Hematopoietic multipotent progenitor cell treated with erythropoietin and hydrocortisone succinate and interleukin-3 and kit ligand, for 15 days (in vitro differentiated cells): Measurements from ENCODE around the gene CACNA1H.
A peak's percentile ranks its signal among the peaks of the same experiment; 100 is the strongest.
"Not testable (repeated sequence)": the region's sequence is repeated elsewhere in the genome, so short reads cannot be mapped to it uniquely, and the experiment has no call there.

Experiments
- DNase-seq: peaks from one replicate; pipeline ENCODE4 v3.0.0-alpha.2; 2015; ENCODE audit warnings: low spot score

CACNA1H gene

DNA sequence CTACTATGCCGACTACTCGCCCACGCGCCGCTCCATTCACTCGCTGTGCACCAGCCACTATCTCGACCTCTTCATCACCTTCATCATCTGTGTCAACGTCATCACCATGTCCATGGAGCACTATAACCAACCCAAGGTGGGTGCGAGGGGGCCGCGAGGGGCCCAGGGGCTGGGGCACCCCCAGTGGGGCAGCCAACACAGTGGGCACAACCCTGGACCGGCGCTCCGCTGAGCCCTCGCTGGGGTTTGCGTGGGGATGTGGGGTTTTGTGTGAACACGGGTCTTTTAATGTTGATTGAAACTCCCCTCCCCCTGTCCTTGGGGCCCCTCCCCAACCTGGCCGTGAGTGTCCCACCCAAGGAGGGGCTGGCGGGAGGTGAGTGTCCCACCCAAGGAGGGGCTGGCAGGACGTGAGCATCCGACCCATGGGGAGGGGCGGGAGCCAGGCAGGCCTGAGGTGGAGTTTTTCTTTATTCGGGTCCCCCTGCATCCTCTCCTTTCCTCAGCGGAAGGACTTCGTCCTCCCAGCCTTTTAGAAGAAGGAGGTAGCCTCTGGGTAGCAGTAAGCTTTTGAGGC lies 61.0 kb downstream of the CACNA1H start:
- DNase-seq: no peak

DNA sequence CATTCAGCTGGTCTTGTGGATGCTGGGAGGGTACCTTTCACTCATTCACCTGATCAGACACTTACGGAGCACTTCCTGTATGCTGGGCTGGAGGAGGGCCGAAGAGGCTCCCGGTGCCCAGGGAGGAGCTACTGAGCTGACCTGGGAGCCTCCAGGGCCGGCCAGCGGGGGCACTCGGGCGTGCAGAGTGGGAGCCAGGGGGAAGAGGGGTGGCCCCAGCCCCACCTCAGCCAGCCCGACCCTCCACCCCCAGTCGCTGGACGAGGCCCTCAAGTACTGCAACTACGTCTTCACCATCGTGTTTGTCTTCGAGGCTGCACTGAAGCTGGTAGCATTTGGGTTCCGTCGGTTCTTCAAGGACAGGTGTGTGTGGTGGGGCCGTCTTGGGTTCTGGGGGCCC lies 61.8 kb downstream of the CACNA1H start:
- DNase-seq: no peak

DNA sequence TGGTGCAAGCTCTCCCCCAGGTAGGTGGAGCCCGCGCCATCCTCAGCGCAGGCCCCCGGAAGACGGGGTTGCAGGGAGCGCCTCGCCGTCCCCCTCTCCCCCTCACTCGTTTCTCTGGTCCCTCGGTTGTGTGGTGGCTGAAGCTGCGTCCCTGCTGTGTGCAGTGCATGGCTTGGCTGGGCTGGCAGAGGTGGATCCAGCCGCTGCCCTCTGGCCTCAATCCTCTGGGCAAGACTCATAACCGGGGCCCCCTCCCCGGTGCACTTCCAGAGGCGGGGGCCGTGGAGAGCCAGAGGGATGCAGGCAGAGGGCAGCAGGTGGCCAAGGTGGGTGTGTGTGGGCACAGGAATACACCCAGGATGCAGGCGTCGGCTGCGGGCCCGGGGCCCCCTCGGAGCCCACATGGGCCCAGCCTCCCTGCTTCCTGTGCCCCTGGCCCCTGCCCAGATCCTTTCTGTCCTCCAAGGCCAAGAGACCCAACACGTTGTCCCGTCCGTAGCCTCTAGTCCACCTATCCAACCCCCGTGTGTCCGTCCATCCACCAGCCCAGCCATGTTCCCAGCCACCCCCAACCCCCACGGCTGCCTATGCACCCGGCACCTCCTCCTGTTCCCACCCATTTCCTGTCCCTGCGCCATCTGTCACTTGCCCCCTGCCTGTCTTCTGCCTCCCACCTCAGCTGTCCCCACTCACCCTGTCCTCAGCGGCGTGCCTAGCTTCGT lies 62.8 kb downstream of the CACNA1H start:
- no peak for DNase-seq

DNA sequence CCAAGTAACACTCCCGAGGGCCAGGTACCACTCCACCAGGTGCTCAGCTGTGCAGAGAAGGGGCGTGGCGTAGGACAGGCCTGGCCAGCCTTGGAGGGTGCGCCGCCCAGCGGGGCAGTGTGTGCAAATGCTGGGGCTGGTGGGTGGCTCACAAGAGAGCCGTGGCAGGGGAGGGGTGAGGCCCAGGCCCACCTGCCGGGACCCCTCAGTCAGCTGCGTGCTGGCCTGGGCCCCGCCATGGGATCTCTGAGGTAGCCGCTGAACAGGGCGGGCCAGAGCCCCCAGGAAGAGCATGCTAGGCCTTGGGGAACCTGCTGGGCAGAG lies 63.4 kb downstream of the CACNA1H start:
- DNase-seq: no peak

DNA sequence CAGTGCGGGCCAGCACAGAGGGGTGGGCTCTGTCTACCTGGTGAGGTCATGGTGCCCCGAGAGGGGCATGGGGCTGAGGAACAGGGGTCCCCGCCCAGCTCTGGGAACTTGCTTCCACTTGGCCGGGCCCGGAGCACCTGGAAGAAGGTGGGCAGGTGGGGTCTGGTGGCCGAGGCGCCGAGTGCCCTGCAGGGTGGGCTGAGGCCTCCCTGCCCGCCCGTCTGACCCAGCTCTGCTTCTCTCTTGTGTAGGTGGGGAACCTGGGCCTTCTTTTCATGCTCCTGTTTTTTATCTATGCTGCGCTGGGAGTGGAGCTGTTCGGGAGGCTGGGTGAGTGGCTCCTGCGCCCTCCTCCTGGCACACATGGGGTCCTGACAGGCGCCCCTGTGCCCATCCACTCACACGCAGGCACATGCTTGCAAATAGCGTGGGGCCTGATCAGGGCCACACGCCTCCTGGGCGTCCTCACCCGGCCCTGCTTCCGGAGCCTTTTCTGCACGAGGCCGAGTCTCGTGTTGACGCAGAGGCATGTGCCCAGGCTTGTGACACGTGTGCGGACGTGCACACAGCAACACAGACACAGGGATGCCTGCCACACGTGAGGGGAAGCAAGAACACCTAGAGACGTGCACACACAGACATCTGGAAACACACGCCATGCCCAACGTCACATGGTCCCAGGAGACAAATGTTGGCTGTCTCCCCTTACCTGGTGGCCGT lies 63.9 kb downstream of the CACNA1H start:
- DNase-seq: no peak

DNA sequence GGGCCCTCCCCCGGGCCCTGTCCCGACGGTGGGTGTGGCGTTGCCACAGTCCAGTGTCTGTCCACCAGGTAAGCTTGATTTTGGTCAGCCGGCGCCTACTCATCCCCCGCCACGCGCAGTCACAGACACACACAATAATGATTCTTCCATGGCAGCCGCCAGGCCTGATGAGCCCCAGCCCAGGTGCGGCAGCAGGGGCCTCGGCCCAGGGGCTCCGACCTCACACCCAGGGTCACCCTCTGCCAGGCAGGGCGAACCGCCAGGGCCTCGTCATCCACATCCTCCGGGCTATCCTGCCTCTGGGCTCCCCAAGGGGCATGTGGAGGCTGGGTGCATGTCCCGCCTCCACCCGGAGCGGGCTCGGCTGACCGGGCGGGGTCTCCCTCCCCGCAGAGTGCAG lies 64.6 kb downstream of the CACNA1H start:
- no peak for DNase-seq

DNA sequence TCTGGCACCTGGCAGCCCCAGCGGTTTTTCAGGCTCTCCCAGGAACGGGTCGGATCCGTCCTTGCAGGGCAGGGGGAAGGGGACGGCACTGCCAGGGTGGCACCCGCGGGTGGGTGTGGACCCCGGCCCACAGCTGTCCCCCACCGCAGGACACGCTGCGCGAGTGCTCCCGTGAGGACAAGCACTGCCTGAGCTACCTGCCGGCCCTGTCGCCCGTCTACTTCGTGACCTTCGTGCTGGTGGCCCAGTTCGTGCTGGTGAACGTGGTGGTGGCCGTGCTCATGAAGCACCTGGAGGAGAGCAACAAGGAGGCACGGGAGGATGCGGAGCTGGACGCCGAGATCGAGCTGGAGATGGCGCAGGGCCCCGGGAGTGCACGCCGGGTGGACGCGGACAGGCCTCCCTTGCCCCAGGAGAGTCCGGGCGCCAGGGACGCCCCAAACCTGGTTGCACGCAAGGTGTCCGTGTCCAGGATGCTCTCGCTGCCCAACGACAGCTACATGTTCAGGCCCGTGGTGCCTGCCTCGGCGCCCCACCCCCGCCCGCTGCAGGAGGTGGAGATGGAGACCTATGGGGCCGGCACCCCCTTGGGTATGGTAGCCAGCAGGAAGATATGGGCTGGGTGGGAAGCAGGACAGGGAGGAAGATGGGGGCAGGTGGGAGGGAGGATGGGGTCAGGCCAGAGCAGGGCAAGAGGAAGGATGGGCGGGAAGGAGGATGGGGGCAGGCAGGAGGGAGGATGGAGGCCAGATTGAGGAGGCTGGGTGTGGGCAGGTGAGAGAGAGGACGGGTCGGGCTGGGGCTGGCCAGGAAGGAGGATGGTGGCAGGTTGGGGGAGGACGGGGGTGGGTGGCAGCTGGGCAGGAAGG lies 65.4 kb downstream of the CACNA1H start:
- no peak for DNase-seq

DNA sequence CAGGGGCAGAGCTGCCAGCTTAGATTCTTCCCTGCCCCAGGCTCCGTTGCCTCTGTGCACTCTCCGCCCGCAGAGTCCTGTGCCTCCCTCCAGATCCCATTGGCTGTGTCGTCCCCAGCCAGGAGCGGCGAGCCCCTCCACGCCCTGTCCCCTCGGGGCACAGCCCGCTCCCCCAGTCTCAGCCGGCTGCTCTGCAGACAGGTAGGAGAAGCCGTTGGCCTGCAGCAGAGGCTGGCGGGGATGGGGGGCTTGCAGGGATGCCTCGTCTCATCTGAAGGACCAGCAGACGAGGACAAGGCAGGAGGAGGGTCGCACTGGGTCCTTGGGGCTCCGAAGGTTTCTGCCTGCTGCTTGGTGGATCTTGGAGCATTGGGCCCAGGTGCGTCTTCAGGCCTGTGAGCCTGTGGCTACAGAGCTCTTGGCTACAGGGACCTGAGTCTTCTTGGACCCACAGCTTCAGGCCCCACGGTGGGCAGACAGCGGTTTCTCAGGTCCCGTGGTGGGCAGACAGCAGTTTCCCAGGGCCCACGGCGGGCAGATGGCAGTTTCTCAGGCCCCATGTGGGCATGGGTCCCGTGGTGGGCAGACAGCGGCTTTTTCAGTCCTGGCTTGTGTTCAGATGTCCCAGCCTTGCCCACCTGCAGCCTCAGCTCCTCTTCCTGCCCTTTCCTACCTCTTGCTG lies 66.2 kb downstream of the CACNA1H start:
- no peak for DNase-seq

DNA sequence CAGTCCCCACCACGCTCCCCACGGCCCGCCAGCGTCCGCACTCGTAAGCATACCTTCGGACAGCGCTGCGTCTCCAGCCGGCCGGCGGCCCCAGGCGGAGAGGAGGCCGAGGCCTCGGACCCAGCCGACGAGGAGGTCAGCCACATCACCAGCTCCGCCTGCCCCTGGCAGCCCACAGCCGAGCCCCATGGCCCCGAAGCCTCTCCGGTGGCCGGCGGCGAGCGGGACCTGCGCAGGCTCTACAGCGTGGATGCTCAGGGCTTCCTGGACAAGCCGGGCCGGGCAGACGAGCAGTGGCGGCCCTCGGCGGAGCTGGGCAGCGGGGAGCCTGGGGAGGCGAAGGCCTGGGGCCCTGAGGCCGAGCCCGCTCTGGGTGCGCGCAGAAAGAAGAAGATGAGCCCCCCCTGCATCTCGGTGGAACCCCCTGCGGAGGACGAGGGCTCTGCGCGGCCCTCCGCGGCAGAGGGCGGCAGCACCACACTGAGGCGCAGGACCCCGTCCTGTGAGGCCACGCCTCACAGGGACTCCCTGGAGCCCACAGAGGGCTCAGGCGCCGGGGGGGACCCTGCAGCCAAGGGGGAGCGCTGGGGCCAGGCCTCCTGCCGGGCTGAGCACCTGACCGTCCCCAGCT lies 67.3 kb downstream of the CACNA1H start:
- no peak for DNase-seq

DNA sequence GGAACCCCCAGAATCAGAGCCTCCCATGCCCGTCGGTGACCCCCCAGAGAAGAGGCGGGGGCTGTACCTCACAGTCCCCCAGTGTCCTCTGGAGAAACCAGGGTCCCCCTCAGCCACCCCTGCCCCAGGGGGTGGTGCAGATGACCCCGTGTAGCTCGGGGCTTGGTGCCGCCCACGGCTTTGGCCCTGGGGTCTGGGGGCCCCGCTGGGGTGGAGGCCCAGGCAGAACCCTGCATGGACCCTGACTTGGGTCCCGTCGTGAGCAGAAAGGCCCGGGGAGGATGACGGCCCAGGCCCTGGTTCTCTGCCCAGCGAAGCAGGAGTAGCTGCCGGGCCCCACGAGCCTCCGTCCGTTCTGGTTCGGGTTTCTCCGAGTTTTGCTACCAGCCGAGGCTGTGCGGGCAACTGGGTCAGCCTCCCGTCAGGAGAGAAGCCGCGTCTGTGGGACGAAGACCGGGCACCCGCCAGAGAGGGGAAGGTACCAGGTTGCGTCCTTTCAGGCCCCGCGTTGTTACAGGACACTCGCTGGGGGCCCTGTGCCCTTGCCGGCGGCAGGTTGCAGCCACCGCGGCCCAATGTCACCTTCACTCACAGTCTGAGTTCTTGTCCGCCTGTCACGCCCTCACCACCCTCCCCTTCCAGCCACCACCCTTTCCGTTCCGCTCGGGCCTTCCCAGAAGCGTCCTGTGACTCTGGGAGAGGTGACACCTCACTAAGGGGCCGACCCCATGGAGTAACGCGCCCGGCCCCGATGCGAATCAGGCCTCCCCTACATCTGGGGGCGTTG lies 68.1 kb downstream of the CACNA1H start:
- DNase-seq: no peak

DNA sequence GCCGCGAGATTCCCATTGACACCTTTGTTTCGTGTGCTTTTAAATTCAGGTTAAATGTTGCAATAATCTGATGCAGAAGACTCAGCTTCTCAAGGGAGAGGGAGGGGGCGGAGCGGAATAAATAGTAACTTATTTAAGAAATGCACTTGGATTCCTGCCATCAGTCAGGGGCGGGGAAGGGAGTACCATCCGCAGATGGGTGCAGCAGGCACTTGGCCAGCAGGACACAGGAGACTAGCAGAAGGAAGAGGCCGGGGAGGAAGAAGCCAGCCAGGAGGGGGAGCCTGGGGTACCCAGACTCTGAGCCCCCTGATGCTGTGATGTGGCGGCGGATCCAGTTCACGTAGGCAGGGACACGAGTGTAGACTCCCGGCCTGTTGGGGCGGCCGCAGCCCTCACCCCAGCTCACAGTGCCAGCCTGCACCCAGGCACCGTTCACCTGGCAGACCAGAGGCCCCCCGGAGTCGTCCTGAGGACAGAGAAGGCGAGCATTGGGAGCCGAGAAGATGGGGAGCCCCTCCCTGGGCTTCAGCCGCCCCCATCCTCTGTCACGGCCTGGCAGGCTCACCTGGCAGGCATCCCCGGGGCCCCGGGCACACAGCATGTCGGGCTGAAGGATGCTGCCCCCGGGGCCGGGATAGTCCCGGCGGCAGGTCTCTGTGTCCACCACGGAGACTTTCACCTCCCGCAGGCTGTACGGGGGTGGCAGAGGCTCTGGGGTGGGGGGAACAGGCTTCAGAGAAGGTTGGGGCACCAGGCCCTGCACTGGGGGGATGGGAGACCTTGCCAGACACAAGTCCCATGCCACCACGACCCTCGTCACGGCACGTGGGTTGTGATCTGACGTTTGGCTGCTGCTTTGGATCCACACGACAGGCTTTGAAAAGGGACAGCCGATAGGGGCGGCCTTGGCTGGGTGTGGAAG lies 69.0 kb downstream of the CACNA1H start:
- peak; percentile 16 for DNase-seq

DNA sequence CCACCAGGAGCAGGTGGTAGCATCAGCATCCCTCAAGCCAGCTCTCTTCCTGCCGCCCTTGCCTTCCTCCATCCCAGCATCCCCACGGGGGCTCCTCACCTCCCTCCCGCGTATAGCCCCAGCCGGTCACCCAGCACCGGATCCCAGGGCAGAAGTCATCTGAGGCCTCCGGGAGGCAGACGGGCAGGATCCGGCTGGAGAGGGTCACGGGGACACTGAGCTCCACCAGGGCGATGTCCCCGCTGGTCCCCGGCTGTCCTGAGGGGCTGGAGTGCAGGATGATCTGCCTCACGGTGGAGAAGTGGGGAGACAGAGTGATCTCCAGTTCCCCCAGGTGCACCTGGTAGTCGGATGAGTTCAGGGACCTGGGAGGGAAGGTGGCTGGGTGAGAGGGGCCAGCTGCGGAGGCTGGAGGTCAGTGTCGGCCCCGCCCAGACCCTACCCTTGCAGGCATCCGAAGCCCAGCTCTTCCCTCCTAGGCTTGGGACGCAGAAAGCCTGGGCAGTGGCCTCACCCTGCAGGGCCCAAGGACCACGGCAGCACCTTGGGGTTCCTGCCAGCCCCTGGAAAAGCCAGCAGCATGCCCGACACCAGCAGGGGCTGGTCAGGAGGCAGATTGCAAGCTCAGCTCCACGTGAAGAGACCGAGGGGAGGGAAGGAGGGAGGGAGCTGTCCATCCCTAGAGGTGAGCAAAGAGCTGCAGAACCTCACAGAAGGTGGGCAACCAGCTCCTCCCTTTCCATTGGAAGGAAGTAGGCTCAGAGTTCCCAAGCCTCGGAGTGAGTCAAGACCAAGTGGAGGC lies 69.8 kb downstream of the CACNA1H start:
- no peak for DNase-seq

DNA sequence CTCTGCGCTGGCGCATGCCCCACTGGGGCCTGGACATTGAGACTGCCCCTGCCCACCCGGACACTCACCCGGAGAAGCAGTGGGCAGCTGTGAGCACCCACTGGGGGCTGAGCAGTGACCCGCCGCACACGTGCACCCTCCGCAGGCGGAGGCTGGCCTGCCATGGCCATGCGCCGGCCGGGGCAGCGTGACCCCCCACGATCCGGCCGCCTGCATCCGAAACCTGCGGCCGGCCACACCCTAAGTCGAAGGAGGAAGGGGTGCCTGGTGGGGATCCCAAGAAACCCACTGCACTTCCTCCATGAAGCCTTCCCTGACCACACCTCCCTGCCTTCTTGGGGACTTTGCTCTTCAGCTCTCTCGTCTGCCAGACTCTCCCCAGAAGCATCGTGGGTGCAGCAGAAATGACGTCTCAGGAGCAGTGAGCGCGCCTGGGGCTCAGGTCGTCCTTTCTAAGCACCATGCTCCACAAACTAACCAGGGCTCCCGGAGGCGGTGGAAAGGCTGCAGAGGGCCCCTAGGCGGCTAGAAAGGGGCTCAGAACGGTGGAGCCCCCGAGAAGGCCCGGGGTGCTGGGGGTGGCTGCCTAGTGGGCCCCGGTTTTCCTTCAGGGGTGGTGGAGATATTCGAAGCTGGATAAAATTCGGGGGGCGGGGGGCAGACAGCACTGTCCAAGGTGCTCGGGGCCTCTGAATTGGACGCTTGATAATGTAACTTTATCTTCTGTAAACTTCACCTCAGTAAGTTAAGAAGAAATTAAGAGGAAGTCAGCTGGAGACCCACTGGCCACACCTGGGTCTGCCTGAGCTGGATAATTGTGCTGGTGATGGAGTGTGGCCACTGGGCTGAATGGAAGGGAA lies 70.7 kb downstream of the CACNA1H start:
- no peak for DNase-seq

DNA sequence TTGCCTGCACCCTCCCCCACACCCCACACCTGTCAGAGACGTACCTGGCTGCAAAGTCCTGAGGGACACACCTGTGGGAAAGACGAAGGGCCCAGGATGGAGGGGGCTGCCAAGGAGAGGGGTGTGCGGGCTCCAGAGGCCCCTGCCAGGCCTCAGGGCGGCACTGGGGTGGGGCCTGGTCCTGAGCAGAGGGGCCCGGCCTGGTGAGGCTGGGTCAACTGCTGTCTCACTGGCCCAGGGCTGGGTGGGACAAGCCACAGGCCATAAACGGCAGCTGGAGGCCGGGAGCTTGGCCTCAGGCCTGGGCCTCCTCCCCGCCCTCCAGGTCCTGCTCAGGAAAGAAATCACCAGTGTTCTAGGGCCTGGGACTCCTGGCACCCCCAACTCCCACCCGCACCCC lies 71.7 kb downstream of the CACNA1H start:
- no peak for DNase-seq

DNA sequence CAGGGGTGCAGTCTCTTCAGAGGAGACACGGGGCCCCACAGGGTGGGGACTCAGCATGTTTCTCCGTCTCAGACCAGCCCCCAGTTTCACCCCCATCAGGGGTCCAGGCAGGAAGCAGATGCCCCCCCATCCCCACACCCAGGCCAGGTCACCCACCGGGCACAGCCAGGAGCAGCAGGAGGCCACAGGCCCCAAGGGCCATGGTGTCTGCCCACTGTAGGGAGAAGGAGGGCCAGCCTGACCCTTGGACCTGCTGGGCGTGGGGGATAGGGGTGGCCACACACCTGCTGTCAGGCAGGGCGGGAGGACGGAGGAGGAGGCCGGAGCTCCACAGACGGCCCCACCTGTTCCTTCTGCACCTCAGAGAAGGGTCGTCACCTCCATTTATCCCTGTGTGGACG lies 72.1 kb downstream of the CACNA1H start, which contains the start of gene TPSG1:
TSS of gene TPSG1 (minus strand) at position 218 of the 401 bp plus-strand sequence. CDS start at position 202, 16 bp downstream.
- no peak for DNase-seq

DNA sequence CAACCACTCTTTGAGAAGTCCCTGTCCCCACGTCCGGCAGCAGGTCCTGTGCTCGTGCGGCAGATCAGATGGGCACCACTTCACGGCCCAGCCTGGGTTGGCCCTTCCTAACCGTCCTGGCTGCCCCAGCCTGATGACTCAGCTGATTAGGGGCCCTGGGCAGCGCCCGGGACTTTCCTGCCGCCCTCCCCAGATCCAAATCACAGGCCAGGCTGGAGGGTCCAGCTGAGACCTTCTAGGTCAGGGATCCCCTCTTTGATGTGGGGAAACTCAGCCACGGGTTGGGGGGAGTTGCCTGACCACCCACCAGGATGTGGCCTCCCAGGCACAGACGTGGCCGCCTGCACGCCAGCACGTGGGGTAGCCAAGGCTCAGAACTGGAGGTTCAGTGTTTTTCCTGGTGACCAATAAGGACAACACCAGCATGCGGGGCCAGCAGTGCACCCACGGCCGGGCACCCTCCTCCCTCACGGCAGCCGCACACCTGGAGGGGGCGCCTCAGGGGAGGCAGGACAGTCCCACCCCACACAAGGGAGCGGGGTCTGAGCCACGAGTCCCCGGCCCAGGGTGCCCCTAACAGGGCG lies 72.9 kb downstream of the CACNA1H start:
- DNase-seq: not testable (repeated sequence)

DNA sequence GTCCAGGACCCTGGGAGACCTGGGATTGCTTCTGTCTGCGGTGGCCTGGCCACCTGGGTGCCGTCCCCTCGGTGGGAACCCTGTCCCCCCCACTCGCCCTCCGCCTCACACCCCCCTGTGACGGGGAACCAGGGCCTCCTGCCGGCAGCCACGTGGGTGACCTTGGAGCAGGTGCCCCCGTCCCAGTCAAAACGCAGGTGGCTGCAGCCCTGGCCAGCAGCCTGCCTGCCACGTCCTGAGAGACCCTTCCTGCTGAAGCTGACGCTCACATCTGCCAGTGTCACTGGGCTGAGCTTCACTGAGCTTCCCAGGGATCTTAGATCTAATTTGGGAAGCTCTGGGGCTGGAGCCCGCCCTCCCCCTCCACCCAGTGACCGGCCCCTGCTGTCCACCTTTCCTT lies 73.8 kb downstream of the CACNA1H start:
- DNase-seq: not testable (repeated sequence)
